Activated T-helper 1 cell treated with anti-CD3 and anti-CD28 coated beads, Interleukin-12 subunit alpha, Interleukin-12 subunit beta, Interleukin-2, Interleukin-4 antibody, amounts not matched to agents 30 ng/mL and 10 ng/mL and 1 ng/mL, durations not matched to agents 14 hours and 24 hours and 36 hours (primary cell): ENCODE results near the gene PRDM1. TPM values are rescaled to one million over a fixed set of nuclear protein-coding genes. Genes with fewer than 3 reads are reported as not detected.

Experiments used
- DNase-seq: peaks from one replicate; pipeline ENCODE4 v3.0.0; 2021; ENCODE audit warnings: low spot score
- H3K27ac Mint-ChIP-seq: one replicate; pipeline ENCODE4 v1.8.0; 2021; ENCODE audit warnings: mild to moderate bottlenecking, mixed read lengths
- H3K27me3 Mint-ChIP-seq: one replicate; pipeline ENCODE4 v1.8.0; 2022; ENCODE audit warnings: mild to moderate bottlenecking, moderate library complexity, mixed read lengths; ENCODE audit not compliant: insufficient read depth
- H3K36me3 Mint-ChIP-seq: one replicate; pipeline ENCODE4 v1.8.0; 2021; ENCODE audit warnings: low read depth, mixed read lengths
- H3K4me1 Mint-ChIP-seq: one replicate; pipeline ENCODE4 v1.8.0; 2021; ENCODE audit warnings: low read depth, mixed read lengths
- H3K4me3 Mint-ChIP-seq: one replicate; pipeline ENCODE4 v1.8.0; 2021; ENCODE audit warnings: mild to moderate bottlenecking, moderate library complexity, mixed read lengths
- H3K9me3 Mint-ChIP-seq: one replicate; pipeline ENCODE4 v1.8.0; 2021; ENCODE audit warnings: mixed read lengths
- intact Hi-C: fragments of 100-400 bp; cut with micrococcal nuclease; formaldehyde crosslinking; loops from one replicate; pipeline ENCODE4 v1.15.1; 2024
- total RNA-seq: library from RNA; stranded (reverse); gene quantifications from 2 replicates; pipeline ENCODE4 v1.2.3, GENCODE V29; 2022

PRDM1 gene
- total RNA-seq, 1 donor from 2014 or later: 78.8 TPM

DNA sequence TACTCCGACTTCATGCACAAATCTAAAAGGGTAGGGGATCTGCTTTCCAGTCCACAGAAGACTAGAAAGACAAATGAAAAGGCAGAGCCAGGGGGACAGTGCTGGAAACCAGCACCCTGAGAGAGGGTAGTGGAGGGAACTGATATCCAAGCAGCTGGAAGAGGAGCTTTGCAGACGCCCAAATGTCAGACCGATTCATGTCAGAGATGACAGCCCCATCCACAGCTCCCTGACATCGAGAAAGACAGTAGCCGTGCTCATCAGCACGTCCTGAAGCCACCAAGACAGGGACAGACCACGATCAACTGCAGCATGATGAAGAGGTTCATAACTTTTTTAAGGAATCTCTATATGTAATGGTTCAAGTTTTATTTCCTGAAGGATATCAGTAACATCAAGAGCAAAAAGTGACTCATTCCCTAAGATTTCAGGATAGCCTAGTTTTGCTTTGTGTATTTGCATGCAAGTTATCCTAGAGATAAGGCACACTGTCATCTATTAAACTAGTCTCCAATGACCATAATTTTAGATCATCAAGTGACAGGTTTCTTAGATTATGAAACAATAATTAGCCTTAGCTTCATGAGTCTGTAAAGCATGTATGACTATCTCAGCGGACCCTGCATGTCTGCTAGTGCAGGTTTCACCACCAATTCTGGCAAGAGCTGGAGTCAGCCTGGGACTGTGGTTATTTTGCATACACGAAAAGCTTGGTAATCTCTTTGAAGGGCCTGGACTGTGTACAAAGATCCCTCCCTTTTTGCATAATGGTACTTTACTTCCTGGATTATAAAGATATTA, 43.0 kb downstream of the PRDM1 start:
- H3K4me3 Mint-ChIP-seq: no peak overlapping the region
- DNase-seq: no peak
- no peaks in the 10 kb centered on the region for H3K9me3 Mint-ChIP-seq
- peaks cover 5% of the 10 kb centered on the region for H3K27me3 Mint-ChIP-seq
- intact Hi-C loops: no loop called here
- H3K36me3 Mint-ChIP-seq: peaks cover 5% of the 10 kb centered on the region
- H3K27ac Mint-ChIP-seq: no peak overlapping the region
- peaks cover 40% of the 10 kb centered on the region for H3K4me1 Mint-ChIP-seq

GRCh38 chr6:106132153-106132698, 46.1 kb downstream of the PRDM1 start:
- intact Hi-C loops: no loop called here
- H3K9me3 Mint-ChIP-seq: no peaks in the 10 kb centered on the region

DNA sequence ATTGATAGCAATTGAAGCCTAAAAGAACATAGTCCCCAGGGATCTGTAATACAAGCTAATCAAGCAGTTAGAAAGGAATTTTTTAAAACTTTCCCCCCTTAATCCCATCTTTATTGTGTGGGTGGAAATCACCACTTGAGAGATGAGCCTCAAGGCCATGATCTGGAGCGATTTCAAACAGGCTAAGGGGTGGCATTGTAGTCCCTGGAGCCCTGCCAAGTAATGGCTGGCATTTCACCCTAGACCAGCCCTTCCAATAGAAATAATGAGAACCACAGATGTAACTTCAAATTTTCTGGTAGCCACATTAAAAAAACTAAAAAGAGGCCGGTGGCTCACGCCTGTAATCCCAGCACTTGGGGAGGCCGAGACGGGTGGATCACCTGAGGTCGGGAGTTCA, 46.9 kb downstream of the PRDM1 start:
- no peaks in the 10 kb centered on the region for H3K27me3 Mint-ChIP-seq
- H3K4me1 Mint-ChIP-seq: peaks cover 32% of the 10 kb centered on the region
- H3K27ac Mint-ChIP-seq: no peak overlapping the region
- H3K4me3 Mint-ChIP-seq: no peak overlapping the region
- H3K36me3 Mint-ChIP-seq: peaks cover 1% of the 10 kb centered on the region
- H3K9me3 Mint-ChIP-seq: no peaks in the 10 kb centered on the region
- intact Hi-C loops: no loop called here
- no peak for DNase-seq

More at GRCh38 chr6:106132153-106132698, 46.1 kb downstream of the PRDM1 start:
- Mint-ChIP-seq H3K4me3 (no peak overlapping the region), H3K36me3 (peaks cover 1% of the 10 kb centered on the region), H3K27me3 (no peaks in the 10 kb centered on the region), H3K4me1 (peaks cover 27% of the 10 kb centered on the region), H3K27ac (no peak overlapping the region)
- no peak for DNase-seq

- no peaks in the 10 kb centered on the region for H3K27me3 Mint-ChIP-seq
- no peak for DNase-seq
- no peak overlapping the region for H3K27ac Mint-ChIP-seq
- peaks cover 28% of the 10 kb centered on the region for H3K4me1 Mint-ChIP-seq
- H3K9me3 Mint-ChIP-seq: no peaks in the 10 kb centered on the region
- H3K4me3 Mint-ChIP-seq: no peak overlapping the region
- H3K36me3 Mint-ChIP-seq: peaks cover 1% of the 10 kb centered on the region
- intact Hi-C loops: no loop called here
These were observed 48.1 kb downstream of the PRDM1 start for GRCh38 chr6:106134087-106134770.

- Mint-ChIP-seq H3K4me3 (no peak overlapping the region), H3K27ac (no peak overlapping the region), H3K36me3 (peaks cover 1% of the 10 kb centered on the region), H3K4me1 (peaks cover 31% of the 10 kb centered on the region), H3K27me3 (no peaks in the 10 kb centered on the region), H3K9me3 (no peaks in the 10 kb centered on the region)
- DNase-seq: no peak
- intact Hi-C loops: no loop called here
These were observed 48.9 kb downstream of the PRDM1 start for GRCh38 chr6:106134906-106135634.

GRCh38 chr6:106135911-106136571, 49.9 kb downstream of the PRDM1 start:
- no peaks in the 10 kb centered on the region for H3K27me3 Mint-ChIP-seq
- peaks cover 39% of the 10 kb centered on the region for H3K4me1 Mint-ChIP-seq
- H3K4me3 Mint-ChIP-seq: no peak overlapping the region
- H3K9me3 Mint-ChIP-seq: no peaks in the 10 kb centered on the region
- no peak overlapping the region for H3K27ac Mint-ChIP-seq
- intact Hi-C loops: no loop called here
- peaks cover 1% of the 10 kb centered on the region for H3K36me3 Mint-ChIP-seq
- no peak for DNase-seq

DNA sequence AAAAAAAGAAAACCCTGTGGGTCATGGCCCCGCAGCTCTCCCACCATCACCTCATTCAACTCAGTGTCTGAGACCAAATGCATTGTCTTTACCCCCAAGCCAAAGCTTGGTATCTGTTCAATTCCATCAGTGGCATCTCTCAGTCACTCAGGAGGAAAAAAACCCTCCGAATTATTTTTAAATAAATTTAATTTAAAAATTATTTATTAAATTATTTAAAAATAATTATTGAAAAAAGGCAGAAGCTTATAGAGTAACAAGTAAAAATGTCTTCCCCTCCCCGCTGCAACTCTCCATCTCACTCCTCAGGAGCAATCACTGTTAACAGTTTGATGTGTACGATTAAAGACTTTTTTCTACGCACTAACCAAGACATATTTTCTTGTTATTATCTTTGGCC, 50.7 kb downstream of the PRDM1 start:
- no peak for DNase-seq
- no peak overlapping the region for H3K4me3 Mint-ChIP-seq
- H3K9me3 Mint-ChIP-seq: no peaks in the 10 kb centered on the region
- no peak overlapping the region for H3K27ac Mint-ChIP-seq
- H3K4me1 Mint-ChIP-seq: peaks cover 44% of the 10 kb centered on the region
- H3K36me3 Mint-ChIP-seq: peaks cover 1% of the 10 kb centered on the region
- no peaks in the 10 kb centered on the region for H3K27me3 Mint-ChIP-seq
- intact Hi-C loops: no loop called here

GRCh38 chr6:106138151-106138550, 52.0 kb downstream of the PRDM1 start:
- H3K4me3 Mint-ChIP-seq: no peak overlapping the region
- no peak overlapping the region for H3K27ac Mint-ChIP-seq
- peaks cover 53% of the 10 kb centered on the region for H3K4me1 Mint-ChIP-seq
- no peaks in the 10 kb centered on the region for H3K27me3 Mint-ChIP-seq
- intact Hi-C loops: no loop called here
- DNase-seq: no peak
- H3K9me3 Mint-ChIP-seq: no peaks in the 10 kb centered on the region
- H3K36me3 Mint-ChIP-seq: peaks cover 1% of the 10 kb centered on the region

DNA sequence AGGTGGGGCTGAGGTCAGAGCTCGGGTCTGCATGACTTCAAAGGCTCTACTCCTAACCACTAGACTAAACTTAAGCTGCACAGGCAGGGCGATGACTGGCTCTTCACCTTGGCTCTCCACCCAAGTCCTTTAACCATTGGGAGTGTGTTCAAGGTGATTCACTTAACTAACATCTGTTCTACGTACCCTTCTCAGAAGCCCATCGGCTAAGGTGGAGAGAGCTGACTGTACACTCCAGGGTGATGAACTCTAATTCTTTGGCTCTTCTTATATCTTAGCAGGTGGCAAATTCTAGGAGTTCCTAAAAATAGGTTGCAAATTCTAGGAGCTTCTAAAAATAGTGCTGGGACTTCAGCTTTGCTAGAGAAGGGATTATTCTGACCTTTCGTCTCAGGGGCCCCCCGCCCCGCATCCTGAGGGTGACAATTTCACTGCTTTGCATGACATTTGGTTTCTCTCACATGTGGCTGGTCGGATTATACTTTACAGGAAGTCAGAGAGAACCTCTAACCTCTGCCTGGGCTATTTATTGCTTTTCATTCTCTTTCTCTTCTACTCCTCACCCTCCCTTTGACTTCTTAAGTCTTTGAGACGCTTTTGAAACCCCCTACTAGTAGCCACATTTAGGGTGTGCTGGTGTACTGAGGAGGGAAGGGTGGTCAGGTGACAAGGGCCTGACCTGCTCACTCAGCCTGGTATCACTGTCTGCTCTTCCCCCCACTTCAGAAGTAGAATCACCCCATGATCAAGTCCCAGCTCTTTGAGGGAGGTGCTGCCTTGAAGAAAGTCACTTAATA, 55.5 kb downstream of the PRDM1 start:
- H3K27me3 Mint-ChIP-seq: no peaks in the 10 kb centered on the region
- H3K9me3 Mint-ChIP-seq: no peaks in the 10 kb centered on the region
- peaks cover 70% of the 10 kb centered on the region for H3K4me1 Mint-ChIP-seq
- peak; percentile 51 for DNase-seq
- H3K4me3 Mint-ChIP-seq: peak overlapping the region; percentile 59
- peaks cover 1% of the 10 kb centered on the region for H3K36me3 Mint-ChIP-seq
- H3K27ac Mint-ChIP-seq: peak overlapping the region; percentile 90
- intact Hi-C loops: loop anchor here (1.0 to 2.0 kb wide), 6 partner anchors 23 to 81 kb away; no protein-coding TSS in a partner anchor

- H3K4me3 Mint-ChIP-seq: no peak overlapping the region
These were observed 56.8 kb downstream of the PRDM1 start for GRCh38 chr6:106142876-106143431.

DNA sequence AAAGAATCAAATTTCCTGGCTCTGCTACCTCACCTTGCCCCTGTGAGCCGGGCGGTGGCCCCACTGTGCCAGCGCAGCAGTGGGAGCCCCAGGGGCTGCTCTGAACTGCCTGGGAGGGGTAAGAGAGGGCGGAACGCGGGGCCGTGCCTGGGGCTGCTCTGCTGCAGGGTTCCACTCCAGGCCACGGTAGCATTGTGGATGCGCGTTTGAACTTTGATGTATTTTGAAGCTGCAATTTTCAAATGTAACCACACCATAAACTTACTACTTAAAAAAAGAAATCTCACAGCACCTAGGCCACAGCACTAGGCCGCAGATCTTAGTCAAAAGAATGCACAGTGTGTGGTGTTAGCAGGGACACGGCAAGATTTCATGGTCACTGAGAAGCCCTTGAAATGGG, 57.5 kb downstream of the PRDM1 start:
- intact Hi-C loops: no loop called here
- no peaks in the 10 kb centered on the region for H3K9me3 Mint-ChIP-seq
- no peak for DNase-seq
- H3K27me3 Mint-ChIP-seq: no peaks in the 10 kb centered on the region
- H3K27ac Mint-ChIP-seq: no peak overlapping the region
- peaks cover 86% of the 10 kb centered on the region for H3K4me1 Mint-ChIP-seq
- H3K36me3 Mint-ChIP-seq: no peaks in the 10 kb centered on the region
- no peak overlapping the region for H3K4me3 Mint-ChIP-seq

More at GRCh38 chr6:106142876-106143431, 56.8 kb downstream of the PRDM1 start:
- Mint-ChIP-seq H3K27me3 (no peaks in the 10 kb centered on the region), H3K36me3 (no peaks in the 10 kb centered on the region), H3K4me1 (peaks cover 80% of the 10 kb centered on the region), H3K9me3 (no peaks in the 10 kb centered on the region), H3K27ac (peak overlapping the region; percentile 90)
- no peak for DNase-seq
- intact Hi-C loops: loop anchor here (1.0 kb wide), 1 partner anchor 26 kb away; no protein-coding TSS in a partner anchor
